PFSK-1 (cell line): ENCODE results near the gene CDR2.

Experiments
- FOXP2 ChIP-seq: optimal IDR thresholded peaks from 2 replicates; pipeline ENCODE3; 2011; ENCODE audit warnings: borderline replicate concordance, control low read depth, inconsistent platforms; ENCODE audit not compliant: insufficient read depth; ENCODE audit errors: extremely low read length, extremely low read depth
- POLR2AphosphoS5 ChIP-seq: IDR thresholded peaks from 2 replicates; pipeline ENCODE4 v1.6.1; 2012; ENCODE audit warnings: low read depth, mild to moderate bottlenecking, control low read depth, low read length, moderate library complexity
- SIN3A ChIP-seq: IDR thresholded peaks from 2 replicates; pipeline ENCODE4 v1.6.1; 2012; ENCODE audit warnings: mild to moderate bottlenecking, low read length, moderate library complexity, borderline replicate concordance; ENCODE audit not compliant: insufficient read depth
- TAF1 ChIP-seq: IDR thresholded peaks from 2 replicates; pipeline ENCODE4 v1.6.1; 2012; ENCODE audit warnings: low read length, control low read depth, borderline replicate concordance; ENCODE audit not compliant: insufficient read depth
- TF ChIP-seq, protein P1 (sequence below), 2 experiments: IDR thresholded peaks; 2 replicates each; pipeline versions ENCODE4 v1.6.1 to v1.8.0; 2011 to 2012; ENCODE audit warnings: low read depth in 2 of 2, low read length in 2 of 2, control low read depth in 1 of 2, inconsistent platforms in 1 of 2, mild to moderate bottlenecking in 1 of 2, moderate library complexity in 1 of 2; ENCODE audit not compliant: insufficient read depth in 1 of 2

Gene CDR2

DNA sequence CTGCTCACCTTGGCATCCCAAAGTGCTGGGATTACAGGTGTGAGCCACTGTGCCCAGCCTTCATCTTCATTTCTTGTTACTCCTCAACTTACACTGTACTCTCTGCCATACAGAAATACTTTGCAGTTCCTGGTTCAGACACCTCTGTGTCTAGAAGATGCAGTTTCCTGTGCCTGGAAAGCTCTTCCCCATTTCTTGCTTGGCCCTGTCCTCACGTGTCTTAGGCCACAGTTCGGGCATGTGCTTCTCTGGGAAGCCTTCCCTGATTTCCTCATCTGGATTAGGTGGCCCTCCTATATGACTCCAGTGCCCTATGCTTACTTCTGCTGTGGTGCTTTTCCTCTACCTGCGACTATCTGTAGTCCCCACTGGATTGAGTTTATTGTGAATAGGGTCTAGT, 26.5 kb upstream of the CDR2 start:
- TF ChIP-seq POLR2AphosphoS5, result no peak
- no peak for TF ChIP-seq FOXP2
- TF ChIP-seq, protein P1, sequence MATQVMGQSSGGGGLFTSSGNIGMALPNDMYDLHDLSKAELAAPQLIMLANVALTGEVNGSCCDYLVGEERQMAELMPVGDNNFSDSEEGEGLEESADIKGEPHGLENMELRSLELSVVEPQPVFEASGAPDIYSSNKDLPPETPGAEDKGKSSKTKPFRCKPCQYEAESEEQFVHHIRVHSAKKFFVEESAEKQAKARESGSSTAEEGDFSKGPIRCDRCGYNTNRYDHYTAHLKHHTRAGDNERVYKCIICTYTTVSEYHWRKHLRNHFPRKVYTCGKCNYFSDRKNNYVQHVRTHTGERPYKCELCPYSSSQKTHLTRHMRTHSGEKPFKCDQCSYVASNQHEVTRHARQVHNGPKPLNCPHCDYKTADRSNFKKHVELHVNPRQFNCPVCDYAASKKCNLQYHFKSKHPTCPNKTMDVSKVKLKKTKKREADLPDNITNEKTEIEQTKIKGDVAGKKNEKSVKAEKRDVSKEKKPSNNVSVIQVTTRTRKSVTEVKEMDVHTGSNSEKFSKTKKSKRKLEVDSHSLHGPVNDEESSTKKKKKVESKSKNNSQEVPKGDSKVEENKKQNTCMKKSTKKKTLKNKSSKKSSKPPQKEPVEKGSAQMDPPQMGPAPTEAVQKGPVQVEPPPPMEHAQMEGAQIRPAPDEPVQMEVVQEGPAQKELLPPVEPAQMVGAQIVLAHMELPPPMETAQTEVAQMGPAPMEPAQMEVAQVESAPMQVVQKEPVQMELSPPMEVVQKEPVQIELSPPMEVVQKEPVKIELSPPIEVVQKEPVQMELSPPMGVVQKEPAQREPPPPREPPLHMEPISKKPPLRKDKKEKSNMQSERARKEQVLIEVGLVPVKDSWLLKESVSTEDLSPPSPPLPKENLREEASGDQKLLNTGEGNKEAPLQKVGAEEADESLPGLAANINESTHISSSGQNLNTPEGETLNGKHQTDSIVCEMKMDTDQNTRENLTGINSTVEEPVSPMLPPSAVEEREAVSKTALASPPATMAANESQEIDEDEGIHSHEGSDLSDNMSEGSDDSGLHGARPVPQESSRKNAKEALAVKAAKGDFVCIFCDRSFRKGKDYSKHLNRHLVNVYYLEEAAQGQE (IDR thresholded peaks at IDR 0.05; ENCODE audit: insufficient read depth in 1 of 2, low read depth in 2 of 2, low read length in 2 of 2), result no peak
- no peak for TF ChIP-seq SIN3A
- no peak for TF ChIP-seq TAF1

DNA sequence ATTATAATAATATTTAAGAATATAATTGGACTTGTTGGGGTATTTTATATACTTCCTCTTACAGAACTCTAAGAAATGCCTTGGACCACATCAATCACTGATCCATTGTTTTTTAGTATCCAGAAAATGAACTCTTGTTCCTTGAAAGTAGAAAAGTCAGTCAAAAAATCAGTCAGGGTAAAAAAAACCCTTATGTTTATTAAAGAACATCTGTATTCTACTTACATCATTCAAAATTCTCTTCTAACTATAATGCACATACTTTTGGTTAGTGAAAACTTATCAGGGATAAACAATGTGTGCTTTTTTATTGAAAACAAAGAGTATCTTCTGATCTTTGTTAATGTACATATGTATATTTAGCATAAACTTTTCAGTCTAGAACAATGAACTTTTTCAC, 23.5 kb upstream of the CDR2 start:
- TF ChIP-seq, protein P1 (IDR thresholded peaks at IDR 0.05; ENCODE audit: insufficient read depth in 1 of 2, low read depth in 2 of 2, low read length in 2 of 2), result no peak
- TF ChIP-seq TAF1 (no peak), SIN3A (no peak), FOXP2 (no peak), POLR2AphosphoS5 (no peak)

DNA sequence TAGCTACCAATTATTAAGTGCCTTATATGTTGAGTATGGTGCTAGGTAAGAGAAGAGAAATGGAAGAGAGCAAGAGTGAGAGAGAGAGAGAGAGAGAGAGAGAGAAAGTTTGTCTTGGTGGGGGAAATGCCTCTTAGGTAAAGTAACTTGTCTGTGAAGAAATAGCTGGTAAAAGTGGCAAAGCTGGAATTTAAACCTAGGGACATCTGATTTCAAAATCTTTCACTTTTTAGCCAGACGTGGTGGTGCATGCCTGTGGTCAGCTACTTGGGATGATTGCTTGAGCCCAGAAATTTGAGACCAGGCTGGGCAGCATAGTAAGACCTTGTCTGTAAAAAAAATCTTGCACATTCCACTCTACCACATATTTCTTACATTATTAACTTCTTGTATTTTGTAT, 23.0 kb upstream of the CDR2 start:
- TF ChIP-seq POLR2AphosphoS5 (no peak), TAF1 (no peak), SIN3A (no peak), FOXP2 (no peak)
- TF ChIP-seq, protein P1 (IDR thresholded peaks at IDR 0.05; ENCODE audit: insufficient read depth in 1 of 2, low read depth in 2 of 2, low read length in 2 of 2), result no peak

DNA sequence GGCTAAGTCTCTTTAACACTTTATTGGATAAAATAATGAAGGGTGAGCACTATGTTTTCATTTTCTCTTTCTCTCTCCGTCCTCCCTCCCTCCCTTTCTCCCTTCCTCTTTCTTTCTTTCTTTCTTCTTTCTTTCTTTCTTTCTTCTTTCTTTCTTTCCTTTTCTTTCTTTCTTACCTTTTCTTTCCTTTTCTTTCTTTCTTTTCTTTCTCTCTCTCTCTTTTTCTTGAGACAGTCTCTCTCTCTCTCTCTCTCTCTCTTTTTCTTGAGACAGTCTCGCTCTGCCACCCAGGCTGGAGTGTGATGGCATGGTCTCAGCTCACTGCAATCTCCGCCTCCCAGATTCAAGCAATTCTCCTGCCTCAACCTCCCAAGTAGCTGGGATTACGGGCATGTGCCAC, 21.5 kb upstream of the CDR2 start:
- no peak for TF ChIP-seq POLR2AphosphoS5
- no peak for TF ChIP-seq SIN3A
- TF ChIP-seq TAF1, result no peak
- TF ChIP-seq FOXP2, result no peak
- TF ChIP-seq, protein P1 (IDR thresholded peaks at IDR 0.05; ENCODE audit: insufficient read depth in 1 of 2, low read depth in 2 of 2, low read length in 2 of 2), result no peak

DNA sequence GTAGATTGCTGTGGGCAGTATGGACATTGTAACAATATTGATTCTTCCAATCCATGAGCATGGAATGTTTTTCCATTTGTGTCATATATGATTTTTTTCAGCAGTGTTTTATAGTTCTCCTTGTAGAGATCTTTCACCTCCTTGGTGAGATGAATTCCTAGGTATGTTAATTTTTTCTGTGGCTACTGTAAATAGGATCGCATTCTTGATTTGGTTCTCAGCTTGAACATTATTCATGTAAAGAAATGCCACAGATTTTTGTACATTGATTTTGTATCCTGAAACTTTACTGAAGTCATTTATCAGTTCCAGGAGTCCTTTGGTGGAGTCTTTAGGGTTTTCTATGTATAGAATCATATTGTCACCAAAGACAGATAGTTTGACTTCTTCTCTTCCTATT, 19.7 kb upstream of the CDR2 start:
- no peak for TF ChIP-seq SIN3A
- no peak for TF ChIP-seq FOXP2
- no peak for TF ChIP-seq TAF1
- TF ChIP-seq, protein P1 (IDR thresholded peaks at IDR 0.05; ENCODE audit: insufficient read depth in 1 of 2, low read depth in 2 of 2, low read length in 2 of 2), result no peak
